OCI-LY3 (cell line): ENCODE results near the gene RASA1.

Experiments used
- H2AFZ ChIP-seq: fragments of 200-600, 300-600 bp; shearing (Covaris generic); 2 replicates; pipeline ENCODE4 v1.6.0; 2014; ENCODE audit warnings: antibody characterized with exemption, low read depth, low read length
- H3K27ac ChIP-seq: fragments of 200-600, 300-600 bp; sonication (generic); 2 replicates; pipeline ENCODE4 v1.5.1; 2014; ENCODE audit warnings: mild to moderate bottlenecking, low read length, moderate library complexity, mixed read lengths
- H3K27me3 ChIP-seq: fragments of 200-600, 300-600 bp; sonication (generic); 2 replicates; pipeline ENCODE4 v1.6.1; 2014; ENCODE audit warnings: low read depth, low read length, mixed read lengths
- H3K36me3 ChIP-seq: fragments of 200-600, 300-600 bp; sonication (generic); replicated peaks from 2 replicates; pipeline ENCODE3; 2014; ENCODE audit warnings: low read depth, low read length, mixed read lengths
- H3K4me1 ChIP-seq: fragments of 300-600, 200-600 bp; sonication (generic); 2 replicates; pipeline ENCODE4 v1.6.1; 2014; ENCODE audit warnings: low read length, mixed read lengths
- H3K4me2 ChIP-seq: fragments of 200-600, 300-600 bp; sonication (generic); 2 replicates; pipeline ENCODE4 v1.6.1; 2014; ENCODE audit warnings: low read length, mixed read lengths
- H3K4me3 ChIP-seq: fragments of 300-600, 200-600 bp; sonication (generic); 2 replicates; pipeline ENCODE4 v1.5.1; 2014; ENCODE audit warnings: antibody characterized with exemption, mild to moderate bottlenecking, low read length, moderate library complexity
- H3K79me2 ChIP-seq: fragments of 300-600, 200-600 bp; shearing (Covaris generic); 2 replicates; pipeline ENCODE4 v1.6.1; 2014; ENCODE audit warnings: mild to moderate bottlenecking, low read length, mixed read lengths
- H3K9ac ChIP-seq: fragments of 300-600, 200-600 bp; shearing (Covaris generic); 2 replicates; pipeline ENCODE4 v1.6.0; 2014; ENCODE audit warnings: mild to moderate bottlenecking, low read length, moderate library complexity
- H3K9me3 ChIP-seq: fragments of 200-600, 300-600 bp; shearing (Covaris generic); 2 replicates; pipeline ENCODE4 v1.6.1; 2014; ENCODE audit warnings: low read length, mixed read lengths; ENCODE audit not compliant: insufficient read depth
- H4K20me1 ChIP-seq: fragments of 200-600, 300-600 bp; sonication (generic); 2 replicates; pipeline ENCODE4 v1.6.1; 2016; ENCODE audit warnings: low read length, mixed read lengths; ENCODE audit not compliant: insufficient read depth
- EZH2phosphoT487 ChIP-seq: fragments of 200-600 bp; shearing (Covaris generic); IDR thresholded peaks from 2 replicates; pipeline ENCODE4 v1.6.1; 2018; ENCODE audit warnings: antibody characterized with exemption, mixed run types, low read depth
- TF ChIP-seq, protein P1 (sequence below): fragments of 200-600, 300-600 bp; sonication (generic); IDR thresholded peaks from 2 replicates; pipeline ENCODE4 v1.5.1; 2014; ENCODE audit warnings: antibody characterized with exemption, low read length, low read depth

Gene RASA1

DNA sequence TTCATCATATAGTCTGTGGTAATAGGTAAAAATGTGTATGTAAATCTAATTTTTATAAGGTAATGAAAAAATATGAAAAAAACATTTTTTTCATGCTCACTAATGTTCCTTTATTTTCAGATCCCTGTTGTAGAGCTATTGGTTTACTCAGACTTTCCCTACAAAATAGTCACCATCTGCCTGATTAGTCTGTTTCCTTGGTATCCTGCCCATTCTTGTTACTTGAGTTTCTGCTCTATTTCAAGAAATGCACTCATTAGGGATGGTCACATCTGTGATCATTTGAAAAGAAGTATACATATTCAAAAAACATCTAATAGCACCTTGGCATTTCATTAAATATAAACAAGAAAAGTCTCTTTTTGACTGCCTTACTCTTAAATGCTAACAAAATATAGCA is 21.6 kb upstream of the RASA1 start:
- Histone ChIP-seq H3K9me3 (no peaks in the 10 kb centered on the region), H3K4me2 (no peak overlapping the region), H3K4me3 (no peak overlapping the region), H4K20me1 (no peaks in the 10 kb centered on the region), H3K4me1 (no peaks in the 10 kb centered on the region), H3K9ac (no peak overlapping the region), H3K36me3 (no peaks in the 10 kb centered on the region), H3K27me3 (no peaks in the 10 kb centered on the region), H3K27ac (no peak overlapping the region), H2AFZ (no peak overlapping the region), H3K79me2 (no peaks in the 10 kb centered on the region)
- no peak for TF ChIP-seq EZH2phosphoT487
- TF ChIP-seq, protein P1, sequence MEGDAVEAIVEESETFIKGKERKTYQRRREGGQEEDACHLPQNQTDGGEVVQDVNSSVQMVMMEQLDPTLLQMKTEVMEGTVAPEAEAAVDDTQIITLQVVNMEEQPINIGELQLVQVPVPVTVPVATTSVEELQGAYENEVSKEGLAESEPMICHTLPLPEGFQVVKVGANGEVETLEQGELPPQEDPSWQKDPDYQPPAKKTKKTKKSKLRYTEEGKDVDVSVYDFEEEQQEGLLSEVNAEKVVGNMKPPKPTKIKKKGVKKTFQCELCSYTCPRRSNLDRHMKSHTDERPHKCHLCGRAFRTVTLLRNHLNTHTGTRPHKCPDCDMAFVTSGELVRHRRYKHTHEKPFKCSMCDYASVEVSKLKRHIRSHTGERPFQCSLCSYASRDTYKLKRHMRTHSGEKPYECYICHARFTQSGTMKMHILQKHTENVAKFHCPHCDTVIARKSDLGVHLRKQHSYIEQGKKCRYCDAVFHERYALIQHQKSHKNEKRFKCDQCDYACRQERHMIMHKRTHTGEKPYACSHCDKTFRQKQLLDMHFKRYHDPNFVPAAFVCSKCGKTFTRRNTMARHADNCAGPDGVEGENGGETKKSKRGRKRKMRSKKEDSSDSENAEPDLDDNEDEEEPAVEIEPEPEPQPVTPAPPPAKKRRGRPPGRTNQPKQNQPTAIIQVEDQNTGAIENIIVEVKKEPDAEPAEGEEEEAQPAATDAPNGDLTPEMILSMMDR, result no peak

DNA sequence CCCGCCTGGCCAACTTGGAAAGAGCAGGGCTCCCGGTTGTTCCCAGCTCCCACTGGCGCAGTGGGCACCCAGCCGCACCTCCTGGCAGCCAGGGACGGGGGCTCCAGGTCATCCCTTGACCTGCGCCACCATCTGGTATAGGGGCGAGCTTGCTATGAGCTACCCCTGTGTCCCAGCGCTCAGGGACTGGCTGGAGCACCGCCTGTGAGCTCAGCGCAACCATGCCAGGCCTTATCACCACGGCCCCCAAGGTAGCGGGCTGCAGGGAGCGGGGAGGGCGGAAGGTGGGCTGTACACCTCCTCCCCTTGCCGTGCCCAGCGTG is 15.4 kb upstream of the RASA1 start:
- H3K9ac ChIP-seq, result no peak overlapping the region
- no peak overlapping the region for H3K4me3 ChIP-seq
- H3K36me3 ChIP-seq, result no peaks in the 10 kb centered on the region
- H3K27ac ChIP-seq, result no peak overlapping the region
- no peak for TF ChIP-seq EZH2phosphoT487
- TF ChIP-seq, protein P1, result no peak
- no peak overlapping the region for H3K4me2 ChIP-seq
- H3K4me1 ChIP-seq, result peaks cover 8% of the 10 kb centered on the region; the same call in 1 of the 2 replicates
- no peaks in the 10 kb centered on the region for H3K9me3 ChIP-seq
- H2AFZ ChIP-seq, result no peak overlapping the region
- H3K27me3 ChIP-seq, result no peaks in the 10 kb centered on the region
- H3K79me2 ChIP-seq, result no peaks in the 10 kb centered on the region
- no peaks in the 10 kb centered on the region for H4K20me1 ChIP-seq

DNA sequence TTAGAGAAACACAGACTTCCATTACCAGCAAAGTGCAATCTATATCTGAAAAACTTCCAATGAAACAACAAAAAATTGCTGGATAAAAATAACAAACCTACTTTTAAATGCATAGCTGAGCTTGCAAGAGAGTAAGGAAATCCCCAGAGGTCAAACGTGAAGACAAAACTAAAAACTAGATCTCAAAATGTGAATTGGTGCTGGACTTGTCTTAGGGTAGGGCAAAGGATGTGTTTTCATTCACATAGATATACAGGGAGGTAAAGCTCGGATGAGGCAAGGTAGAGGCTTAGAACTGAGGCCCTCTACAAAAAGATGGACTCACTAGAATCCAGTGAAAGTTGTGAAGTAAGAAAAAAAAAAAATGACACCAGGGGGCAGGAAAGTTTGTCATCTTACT is 13.6 kb upstream of the RASA1 start:
- Histone ChIP-seq H3K4me1 (peaks cover 11% of the 10 kb centered on the region; the same call in 1 of the 2 replicates), H3K4me2 (peak overlapping the region; percentile 11; the same call in 1 of the 2 replicates), H3K4me3 (no peak overlapping the region), H2AFZ (0 out of 2 replicates have a peak overlapping the region, but pooled peaks have one; percentile 40), H3K27me3 (no peaks in the 10 kb centered on the region), H3K27ac (no peak overlapping the region), H3K9ac (no peak overlapping the region), H3K79me2 (no peaks in the 10 kb centered on the region), H3K36me3 (no peaks in the 10 kb centered on the region), H4K20me1 (no peaks in the 10 kb centered on the region), H3K9me3 (no peaks in the 10 kb centered on the region)
- TF ChIP-seq, protein P1, result no peak
- TF ChIP-seq EZH2phosphoT487, result no peak

DNA sequence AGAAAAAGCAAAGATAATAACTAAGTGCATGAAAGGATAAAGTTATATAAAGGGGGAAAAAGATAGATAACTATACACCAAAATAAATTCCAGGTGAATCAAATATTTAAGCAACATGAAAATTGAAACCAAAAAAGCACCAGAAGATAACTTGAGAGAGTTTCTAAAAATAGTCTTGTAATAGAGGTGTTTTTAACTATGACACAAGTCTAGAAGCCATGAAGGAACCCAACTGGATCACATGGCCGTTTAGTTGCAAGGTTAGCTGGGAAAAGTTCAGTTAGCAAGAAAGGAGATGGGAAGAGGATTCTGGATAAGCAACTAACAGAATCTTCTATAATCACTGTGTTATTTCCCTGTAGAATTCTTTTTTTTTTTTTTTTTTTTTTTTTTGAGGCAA is 9.2 kb upstream of the RASA1 start:
- TF ChIP-seq, protein P1, result no peak
- TF ChIP-seq EZH2phosphoT487, result no peak
- H3K9me3 ChIP-seq, result no peaks in the 10 kb centered on the region
- no peak overlapping the region for H3K4me3 ChIP-seq
- no peak overlapping the region; the same call in 1 of the 2 replicates for H2AFZ ChIP-seq
- H3K27me3 ChIP-seq, result no peaks in the 10 kb centered on the region
- no peak overlapping the region for H3K27ac ChIP-seq
- H4K20me1 ChIP-seq, result no peaks in the 10 kb centered on the region
- H3K79me2 ChIP-seq, result no peaks in the 10 kb centered on the region
- no peak overlapping the region for H3K9ac ChIP-seq
- H3K4me2 ChIP-seq, result no peak overlapping the region
- H3K4me1 ChIP-seq, result peaks cover 11% of the 10 kb centered on the region; the same call in 1 of the 2 replicates
- H3K36me3 ChIP-seq, result no peaks in the 10 kb centered on the region
